GM18873 (cell line): ENCODE measurements around the gene AKAP8L.

Experiments
- ATAC-seq: cut with Tn5 transposase; IDR thresholded peaks from one replicate; pipeline ENCODE4 v1.9.1; 2021; ENCODE audit warnings: mild to moderate bottlenecking, moderate library complexity, moderate number of reproducible peaks; ENCODE audit not compliant: unreplicated experiment, low FRiP score

AKAP8L gene

DNA sequence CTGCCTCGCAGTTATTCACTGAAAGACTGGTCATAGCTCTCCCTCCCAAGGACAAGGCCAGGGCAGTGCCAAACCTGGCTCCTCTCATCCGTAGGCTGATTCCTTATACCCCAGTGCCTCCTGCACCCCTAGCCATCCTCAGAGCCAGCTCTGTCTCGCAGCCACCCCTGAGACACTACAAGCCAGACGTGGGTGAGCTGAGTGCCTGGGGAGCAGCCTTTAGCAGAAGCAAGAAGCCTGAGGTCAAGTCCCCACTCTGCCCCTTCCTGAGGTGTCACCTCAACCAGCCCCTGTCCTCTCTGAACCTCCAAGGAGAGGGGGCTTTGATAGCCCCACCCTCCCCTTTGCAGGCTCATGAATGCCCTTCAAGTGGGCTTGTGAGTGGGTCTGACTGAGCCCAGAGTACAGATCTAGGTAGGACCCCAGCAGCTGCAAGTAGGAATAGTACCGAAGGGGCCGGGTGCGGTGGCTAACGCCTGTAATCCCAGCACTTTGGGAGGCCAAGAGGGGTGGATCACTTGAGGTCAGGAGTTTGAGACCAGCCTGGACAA lies 14.8 kb upstream of the AKAP8L start:
- ATAC-seq, result no peak

DNA sequence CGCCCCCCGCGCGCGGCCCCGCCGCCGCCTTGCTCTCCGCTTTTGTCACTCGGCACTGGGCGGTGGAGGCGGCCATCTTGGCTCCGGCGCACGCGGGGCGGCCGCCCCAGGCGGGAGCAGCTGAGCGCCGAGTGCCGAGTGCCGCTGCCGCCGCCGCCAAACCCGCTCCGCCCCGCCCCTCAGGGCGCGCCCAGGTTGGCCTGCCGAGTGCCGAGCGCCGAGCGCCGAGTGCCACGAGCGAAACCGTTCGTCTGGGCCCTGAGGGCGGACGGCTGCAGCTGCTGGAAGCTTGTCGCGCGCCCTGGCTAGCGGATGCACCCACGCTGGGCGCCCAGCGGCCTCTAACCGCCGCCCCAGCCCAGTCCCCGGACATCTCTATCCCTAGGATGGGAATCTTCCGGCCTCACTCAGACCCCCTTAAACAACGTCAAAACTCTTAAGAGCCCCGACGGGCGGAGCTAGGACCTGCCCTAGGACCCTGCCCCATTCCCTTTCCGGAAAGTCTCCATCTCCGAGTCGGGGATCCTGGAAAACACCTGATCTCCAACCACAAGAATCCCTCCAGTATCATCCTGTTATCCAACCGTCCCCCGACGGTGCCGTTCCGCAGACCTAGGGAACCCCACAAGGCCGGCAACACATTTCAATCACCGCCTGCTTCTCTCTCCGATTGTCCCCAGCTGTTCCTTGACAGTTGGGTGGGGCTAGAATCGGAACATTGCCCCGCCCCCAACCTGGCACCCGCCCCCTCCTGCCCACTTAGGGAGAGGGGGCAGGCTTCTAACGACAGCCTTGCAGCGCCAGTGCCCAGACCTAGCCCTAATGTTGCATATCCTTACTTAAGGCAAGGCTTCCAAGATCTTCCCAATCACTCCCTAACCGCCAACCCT lies 14.1 kb upstream of the AKAP8L start:
- ATAC-seq, result no peak

DNA sequence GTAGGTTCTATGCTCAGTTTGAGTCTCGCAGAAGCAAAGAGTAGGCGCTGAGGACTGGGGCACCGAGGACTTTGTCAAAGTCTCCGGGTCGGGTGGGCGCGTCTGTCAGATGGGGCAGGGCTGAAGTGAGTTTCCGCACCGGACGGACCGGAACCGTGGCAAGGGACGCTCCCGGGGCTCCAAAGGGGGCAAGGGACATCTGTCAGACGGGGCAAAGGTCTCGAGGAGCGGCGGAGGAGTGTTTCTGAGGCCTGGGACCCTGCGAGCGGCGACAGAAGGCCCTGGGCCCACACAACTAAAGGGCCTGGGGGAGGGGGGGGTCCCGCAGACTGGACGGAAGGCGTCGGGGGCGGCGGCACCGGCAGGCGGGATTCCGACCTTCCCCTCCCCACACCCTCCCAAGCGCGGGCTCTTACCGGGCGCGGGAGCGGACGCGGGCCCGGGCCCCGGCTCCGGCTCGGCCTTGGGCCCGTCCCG lies 13.3 kb upstream of the AKAP8L start:
- ATAC-seq, result no peak

DNA sequence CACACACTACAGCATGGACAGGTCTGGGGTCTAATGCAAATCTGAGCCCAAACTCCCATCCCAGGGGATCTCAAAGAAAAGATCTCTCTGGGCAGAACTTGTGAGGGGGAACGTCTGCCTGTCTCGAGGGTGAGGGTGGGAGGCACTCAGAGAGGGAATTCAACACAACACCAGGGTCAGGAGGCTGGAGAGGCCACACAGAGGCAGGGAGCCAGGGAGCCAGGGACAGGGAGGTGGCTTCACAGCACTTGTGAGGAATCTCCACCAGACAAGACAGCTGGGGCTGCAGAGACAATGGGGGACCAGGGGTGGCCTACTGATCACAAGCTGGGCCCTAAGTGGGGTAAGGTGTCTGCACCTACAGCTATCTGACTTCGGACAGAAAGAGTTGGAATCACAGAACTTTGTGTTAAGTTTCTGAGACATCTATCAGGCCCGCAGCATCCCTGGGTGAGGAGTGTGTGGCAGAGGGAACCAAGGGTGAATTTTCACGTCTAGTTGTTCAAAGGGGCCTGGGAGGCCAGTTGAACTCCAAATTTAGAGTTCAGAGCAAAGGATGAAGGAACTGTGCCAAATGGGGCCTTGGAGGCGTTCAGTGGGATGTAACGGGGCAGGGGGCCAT lies 12.7 kb upstream of the AKAP8L start:
- ATAC-seq, result no peak

DNA sequence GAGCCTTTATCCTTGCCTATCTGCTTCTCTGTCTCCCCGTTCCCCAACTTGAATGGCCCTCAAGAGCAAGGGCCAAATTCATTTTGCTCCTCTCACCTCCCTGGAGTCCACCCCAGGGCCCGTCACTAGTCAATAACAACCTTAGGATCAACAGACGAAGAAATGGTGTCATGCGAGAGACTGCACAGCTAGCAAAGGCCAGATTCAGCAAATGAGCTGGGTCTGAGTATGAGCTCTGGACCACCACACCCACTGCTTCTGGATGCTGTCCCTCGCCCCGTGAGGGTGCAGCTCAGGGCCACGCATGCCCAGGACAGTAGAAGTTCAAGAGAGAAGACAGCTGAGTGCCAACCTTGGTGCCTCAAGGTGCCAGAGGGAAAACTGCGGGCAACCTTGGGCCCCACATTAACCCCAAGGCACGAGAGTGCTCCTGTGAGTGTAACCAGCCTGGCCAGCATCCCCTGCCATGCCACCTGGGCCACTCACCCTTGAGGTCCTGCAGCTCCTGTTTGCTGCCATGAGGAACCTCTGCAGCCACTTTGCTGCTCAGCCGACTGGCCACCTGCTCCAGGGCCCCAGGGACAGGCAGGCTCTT lies 11.8 kb upstream of the AKAP8L start:
- ATAC-seq, result no peak

DNA sequence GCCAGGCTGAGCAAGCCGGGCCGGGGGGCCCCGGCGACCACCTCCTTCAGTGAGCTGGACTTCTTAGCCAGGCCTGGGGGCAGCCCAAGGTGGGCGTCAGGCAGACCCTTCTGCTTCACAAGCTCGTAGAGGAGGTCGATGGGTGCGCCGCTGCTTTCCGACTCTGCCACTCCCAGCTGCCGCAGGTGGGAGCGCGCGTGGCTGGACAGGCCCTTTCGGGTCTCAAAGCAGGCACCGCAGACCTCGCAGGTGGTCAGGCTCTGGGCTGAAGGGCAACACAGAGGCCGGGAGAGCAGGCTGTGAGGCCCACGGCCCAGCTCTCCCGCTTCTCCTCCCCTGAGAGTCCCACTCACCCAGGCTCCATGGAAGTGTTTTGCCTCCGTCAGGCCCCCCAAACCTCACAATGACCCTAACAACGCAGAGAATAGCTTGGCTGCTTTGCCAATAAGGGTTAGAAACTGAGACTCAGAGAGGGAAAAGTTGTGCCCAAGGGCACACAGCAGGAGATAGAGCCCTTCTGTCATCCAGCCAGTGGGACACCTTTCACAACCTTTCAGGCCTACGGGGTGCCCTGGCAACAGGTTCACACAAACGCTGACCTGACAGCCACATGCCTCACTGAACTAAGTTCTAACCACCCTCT lies 11.2 kb upstream of the AKAP8L start:
- no peak for ATAC-seq

DNA sequence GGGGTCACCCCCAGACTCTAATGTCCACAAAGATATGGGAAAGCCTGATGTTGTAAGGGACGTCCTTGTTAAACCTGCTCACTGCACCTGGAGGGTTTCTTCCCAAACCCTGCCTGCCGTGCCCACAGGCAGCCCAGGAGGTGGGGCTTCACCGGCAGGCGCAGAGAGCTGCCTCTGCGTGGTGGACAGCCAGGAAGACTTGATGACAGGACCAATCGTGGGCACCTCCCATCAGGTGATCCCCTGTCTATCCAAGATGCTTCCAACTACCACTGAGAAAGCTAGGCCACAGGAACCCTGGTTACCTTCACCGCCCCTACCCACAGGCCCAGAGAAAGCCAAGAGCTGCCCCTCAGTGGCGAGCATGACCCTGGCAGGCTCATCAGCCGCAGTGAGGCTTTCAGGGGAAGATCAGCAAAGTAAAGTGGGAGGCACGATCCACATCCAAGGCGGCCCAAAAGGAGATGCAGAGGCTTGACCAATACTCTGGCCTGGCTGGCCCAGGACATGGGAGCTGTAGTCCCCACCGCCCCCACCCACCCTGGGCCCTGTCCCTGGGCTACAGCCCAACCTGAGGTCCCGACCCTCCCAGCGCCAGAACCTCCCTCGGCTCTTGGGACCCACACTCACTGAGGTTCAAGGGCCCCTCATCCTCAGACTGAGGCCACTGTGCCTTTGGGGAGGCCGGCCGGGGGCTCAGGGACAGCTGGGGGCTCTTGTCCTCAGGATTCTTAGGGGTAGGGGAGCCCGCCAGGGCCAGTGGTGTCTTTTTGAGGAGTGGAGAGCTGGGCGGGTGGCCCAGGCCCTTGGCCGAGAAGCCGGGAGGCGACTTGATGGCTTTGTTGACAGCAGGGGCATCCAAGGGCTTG lies 10.4 kb upstream of the AKAP8L start:
- no peak for ATAC-seq

DNA sequence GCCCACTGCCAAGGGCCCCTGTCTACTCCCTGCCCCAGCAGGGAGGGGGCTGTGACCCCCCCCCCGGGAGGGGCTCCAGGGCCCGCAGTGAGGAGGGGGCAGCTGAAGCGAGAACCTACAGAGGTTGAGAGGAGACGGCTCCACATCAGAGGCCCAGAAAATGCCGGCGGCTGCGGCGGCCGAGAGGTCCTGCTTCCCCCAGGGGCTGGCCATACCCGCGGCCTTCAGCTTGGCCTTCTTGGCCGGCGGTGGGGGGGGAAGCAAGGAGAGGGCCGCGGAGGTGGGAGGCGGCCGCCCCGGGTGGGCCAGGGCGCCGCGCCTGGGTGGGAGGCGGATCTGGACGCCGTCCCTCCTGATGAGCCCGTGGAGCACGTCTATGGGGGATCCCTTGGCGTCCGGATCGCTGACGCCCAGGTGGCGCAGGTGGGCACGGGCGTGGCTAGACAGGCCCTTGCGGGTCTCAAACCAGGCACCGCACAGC lies 9.2 kb upstream of the AKAP8L start:
- ATAC-seq, result no peak

DNA sequence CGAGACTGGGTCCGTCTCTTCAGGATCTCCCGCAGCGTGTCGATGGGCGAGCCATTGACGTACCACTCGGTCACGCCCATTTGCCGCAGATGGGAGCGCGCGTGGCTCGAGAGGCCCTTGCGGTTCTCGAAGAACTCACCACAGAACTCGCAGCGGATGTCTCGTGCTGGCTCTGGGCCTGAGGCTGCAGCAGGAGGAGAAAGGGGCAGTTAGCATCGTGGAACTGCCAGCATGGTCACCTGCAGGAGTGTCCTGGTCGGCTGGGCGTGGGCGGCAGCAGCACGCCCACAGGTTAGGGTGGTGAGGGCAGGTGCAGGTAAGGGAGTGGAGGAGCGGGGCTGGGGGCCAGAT lies 8.5 kb upstream of the AKAP8L start:
- no peak for ATAC-seq

DNA sequence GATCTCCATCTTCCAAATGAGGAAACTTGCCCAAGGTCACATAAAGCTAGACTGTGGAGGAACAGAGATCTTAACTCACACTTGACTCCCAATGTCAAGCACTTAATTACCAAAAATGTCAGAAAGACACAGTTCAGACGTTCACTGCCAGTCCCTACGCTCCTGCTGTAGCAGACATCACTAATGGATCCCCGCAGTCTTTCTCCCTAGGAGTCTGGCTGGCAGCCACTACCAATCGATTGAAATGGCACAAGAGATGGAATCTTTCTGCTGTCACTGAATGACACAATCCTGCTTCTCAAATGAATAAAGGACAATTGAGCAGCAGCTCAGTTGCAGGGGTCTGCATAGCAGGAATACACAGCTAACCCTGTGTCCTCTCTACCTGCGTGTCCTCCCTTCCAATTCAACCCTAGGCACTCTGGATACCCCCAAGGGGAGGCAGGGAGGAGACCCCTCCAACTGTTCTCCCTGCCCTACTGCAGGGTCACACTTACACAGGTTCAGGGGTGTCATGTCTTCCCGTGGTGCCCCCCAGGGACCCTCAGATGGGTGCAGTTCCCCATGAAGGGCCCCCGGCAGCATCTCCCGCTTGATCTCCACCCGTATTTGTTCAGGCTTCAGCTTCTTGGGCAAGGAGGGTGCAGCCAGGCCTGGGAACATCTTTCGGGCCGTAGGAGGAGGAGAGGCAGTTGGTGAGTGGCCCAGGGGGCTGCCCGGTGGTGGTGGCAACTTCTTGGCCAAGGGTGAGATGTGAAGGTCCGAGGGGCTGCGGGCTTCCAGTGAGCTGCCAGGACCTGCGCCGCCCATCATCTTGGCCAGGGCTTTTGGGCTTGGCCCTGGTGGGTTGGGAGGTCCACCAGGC lies 7.9 kb upstream of the AKAP8L start:
- ATAC-seq, result no peak

DNA sequence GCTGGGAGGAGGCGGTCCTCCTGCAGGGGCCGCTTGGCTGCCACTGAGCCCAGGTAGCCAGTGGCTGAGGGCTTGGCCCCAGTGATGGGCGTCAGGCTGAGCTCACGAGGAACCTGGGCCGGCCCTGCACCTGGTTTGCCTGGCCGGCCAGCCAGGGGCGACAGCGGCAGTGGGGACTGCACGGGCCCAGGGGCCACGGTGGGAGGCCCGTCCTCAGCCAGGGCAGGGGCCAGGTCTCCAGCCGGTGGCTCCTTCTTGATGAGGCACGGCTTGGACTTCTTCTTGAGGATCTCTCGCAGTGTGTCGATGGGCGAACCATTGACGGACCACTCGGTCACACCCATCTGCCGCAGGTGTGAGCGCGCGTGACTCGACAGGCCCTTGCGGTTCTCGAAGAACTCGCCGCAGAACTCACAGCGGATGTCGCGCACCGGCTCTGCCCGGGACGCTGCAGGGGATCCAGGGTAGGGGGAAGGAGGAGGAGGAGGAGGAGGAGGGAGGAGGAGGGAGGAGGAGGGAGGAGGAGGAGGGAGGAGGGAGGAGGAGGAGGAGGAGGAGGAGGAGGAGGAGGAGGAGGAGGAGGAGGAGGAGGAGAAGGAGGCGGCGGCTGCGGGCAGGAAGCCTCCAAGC lies 6.6 kb upstream of the AKAP8L start:
- no peak for ATAC-seq

DNA sequence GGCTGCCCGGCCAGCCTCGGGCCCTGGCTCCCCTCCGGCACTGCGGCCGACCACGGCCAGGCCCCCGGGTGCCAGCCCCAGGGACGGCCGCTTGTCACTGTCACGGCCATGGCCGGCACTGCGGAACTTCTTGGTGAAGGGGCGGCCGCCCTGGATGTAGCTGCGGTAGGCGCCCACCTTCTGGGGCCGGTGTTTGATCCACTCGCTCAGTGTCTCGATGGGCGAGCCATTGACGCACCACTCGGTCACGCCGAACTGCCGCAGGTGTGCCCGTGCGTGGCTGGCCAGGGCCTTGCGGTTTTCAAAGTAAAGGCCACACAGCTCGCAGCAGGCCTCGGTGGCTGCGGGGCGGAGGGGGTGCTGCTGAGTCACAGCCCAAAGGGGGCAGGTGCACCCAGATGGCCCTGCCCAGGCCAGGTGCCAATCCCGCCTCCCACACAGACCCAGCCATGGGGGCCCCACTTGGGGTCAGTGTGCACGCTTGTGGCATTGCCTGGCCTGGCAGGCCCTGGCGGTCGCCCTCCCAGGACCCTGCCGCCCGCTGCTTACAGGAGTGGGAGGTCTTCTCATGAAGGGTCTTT lies 6.0 kb upstream of the AKAP8L start:
- no peak for ATAC-seq

DNA sequence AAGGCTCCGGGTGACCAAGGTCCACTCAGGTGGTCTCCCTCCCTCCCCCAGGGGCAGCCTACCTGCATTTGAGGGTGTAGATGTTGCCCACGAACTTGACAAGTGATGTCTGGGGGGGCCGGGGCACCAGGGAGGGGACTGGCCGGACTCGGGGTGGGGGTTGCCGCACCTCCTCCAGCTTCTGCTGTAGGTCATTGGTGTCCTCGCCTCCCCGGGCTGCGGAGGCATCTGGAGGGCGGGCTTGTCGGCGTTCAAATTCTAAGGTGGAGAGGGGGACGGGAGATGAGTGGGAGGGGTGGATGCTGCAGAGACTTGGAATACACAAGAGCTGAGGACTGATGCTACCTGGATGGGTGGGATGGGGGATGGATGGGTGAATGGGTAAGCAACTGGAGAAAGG lies 5.3 kb upstream of the AKAP8L start:
- no peak for ATAC-seq

DNA sequence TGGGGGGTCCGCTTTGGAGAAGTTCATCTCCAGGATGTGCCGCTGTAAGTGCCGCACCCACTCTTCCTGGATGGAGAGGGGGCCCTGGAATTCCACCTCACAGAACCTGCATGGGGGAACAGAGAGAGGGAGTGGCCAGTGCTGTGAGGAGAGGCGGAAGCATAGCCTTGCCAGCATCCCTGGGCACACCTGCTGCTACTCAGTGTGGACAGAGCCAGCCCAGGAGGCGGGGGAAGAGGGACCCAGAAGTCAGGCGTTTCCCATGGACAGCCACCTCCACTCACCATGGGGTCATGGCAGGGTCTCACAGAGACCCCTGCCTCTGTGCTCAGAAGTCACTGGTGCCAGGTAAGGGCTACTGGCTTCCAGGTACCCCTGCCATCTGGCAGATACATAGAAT lies 4.3 kb upstream of the AKAP8L start:
- no peak for ATAC-seq

DNA sequence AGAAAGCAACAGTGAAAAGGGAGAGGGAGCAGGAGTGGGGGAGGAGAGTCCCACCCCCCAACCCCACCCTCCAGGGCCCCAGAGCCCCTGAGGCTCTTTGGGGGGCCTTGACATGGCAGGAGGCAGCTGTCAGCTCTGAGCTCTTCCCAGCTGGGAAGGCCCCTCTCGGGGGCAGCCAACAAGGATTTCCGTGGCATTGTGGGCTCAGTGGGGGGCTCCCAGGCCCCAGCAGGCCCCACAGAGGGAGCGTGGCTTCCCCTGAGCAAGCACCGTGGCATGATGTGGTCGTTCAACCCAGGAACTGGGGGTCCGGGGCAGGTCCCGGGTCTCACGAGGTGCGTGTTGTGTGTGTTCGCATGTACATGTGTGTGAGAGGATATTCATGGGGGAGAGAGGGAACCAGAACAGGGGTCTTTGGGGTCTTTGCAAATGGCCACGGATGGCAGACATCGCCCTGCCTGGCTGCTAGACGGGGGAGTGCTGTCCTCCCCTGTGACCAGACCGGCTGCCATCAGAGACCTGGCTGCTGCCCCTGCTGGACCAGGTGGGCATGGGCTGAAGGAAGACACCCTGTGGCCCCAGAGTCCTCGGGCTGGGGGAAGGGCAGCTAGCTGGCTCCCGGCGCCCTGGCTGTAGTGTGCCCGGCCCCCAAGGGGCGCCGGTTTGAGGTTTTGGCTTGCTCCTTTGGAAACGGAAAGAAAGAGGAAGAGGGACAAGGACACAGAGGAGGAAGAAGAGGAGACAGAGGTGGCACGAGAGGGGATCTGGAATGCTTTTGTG lies 3.7 kb upstream of the AKAP8L start:
- no peak for ATAC-seq

DNA sequence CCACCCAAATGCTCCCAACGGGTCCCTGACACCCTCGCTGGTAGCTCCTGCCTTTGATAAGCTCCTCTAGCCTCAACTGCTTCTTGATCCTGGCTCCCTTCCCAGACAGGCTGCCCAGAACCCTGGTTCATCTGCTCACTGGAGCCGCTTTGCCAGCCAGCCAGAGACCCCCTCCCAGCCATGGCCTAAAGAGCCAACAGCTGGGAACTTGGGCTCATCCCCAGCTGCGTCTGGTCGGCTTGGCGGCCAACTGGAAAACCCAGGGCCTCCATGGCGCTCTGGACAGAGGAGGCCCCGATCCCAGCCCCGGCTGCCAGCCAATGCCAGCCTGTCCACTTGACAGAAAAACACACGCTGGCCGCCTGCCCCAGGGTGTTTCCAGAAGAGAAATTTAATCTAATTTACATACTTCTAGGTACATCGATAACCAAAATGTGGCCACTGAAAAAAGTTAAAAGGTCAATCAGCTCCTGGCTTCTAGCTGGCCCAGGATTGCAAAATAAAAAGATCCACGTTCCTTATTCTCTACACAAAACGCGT lies 3.0 kb upstream of the AKAP8L start:
- no peak for ATAC-seq

DNA sequence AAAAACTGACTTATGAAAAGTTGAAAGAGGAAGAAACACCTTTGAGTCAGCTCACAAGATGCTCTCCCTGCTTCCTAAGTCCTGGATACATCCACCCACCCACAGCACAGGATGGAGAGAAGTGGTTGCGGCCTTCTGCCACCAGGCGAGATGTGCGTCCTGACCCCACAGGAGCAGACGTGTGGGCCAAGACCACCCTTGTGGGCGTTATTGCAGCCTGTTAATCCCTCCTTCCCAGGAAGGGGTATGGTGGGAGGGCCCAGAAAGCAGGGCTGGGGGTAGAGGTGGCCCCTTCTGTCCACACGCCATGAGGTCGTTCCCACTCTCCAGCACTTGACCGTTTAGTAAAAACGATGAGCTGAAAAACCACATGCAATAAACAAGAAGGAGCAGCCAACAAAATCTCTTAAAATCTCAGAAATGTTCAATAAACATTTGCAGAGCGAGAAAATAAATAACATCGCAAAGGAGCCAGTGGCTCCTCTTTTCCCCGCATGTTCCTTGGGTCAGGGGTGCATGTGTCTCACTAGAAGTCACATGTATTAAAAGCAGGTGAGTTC lies 2.4 kb upstream of the AKAP8L start:
- no peak for ATAC-seq
